Measurements from ENCODE around the gene NPIPA1.
"Not testable (repeated sequence)": the region's sequence is repeated elsewhere in the genome, so short reads cannot be mapped to it uniquely, and the experiment has no call there.

The NPIPA1 gene

DNA sequence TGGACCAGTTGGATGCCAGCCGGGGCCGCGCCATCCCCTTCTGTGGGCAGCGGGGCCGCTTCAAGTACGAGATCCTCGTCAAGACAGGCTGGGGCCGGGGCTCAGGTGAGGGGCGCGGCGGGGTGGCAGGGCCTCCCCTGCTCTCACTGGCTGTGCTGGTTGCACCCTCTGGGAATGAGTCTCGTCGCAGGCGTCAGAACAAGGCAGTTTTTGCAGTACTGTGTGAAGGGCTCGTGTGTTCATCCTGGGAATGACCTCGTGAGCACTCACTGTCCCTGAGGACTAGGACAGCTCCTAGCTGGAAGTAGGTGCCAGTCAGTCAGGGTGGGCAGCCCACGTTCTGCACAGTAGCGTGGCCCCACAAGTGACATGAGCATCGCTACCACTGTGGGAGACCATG lies 6.3 kb upstream of the NPIPA1 start:
- not testable (repeated sequence) for DNase-seq

- DNase-seq: not testable (repeated sequence)
These were observed 4.5 kb upstream of the NPIPA1 start for GRCh38 chr16:14932581-14933375.

DNA sequence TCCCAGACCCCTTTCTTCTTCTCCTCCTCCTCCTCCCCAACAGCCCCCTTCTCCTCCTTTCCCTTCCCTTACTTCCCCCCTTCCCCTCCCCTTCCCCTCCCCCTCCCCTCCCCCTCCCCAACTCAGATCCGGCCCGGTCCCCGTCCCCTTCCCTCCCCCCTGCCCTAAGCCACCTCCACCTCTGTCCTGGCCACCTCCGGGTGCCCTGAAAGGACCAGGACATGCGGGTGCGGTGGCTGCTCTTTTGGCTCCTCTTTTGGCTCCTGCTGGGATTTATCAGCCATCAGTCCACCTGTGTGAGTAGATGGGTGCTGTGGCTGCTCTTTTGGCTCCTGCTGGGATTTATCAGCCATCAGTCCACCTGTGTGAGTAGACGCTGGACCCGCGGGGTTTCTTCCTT lies 751 bp downstream of the NPIPA1 start:
- DNase-seq: not testable (repeated sequence)

GRCh38 chr16:14942686-14943085 lies 5.4 kb downstream of the NPIPA1 start:
- not testable (repeated sequence) for DNase-seq

DNA sequence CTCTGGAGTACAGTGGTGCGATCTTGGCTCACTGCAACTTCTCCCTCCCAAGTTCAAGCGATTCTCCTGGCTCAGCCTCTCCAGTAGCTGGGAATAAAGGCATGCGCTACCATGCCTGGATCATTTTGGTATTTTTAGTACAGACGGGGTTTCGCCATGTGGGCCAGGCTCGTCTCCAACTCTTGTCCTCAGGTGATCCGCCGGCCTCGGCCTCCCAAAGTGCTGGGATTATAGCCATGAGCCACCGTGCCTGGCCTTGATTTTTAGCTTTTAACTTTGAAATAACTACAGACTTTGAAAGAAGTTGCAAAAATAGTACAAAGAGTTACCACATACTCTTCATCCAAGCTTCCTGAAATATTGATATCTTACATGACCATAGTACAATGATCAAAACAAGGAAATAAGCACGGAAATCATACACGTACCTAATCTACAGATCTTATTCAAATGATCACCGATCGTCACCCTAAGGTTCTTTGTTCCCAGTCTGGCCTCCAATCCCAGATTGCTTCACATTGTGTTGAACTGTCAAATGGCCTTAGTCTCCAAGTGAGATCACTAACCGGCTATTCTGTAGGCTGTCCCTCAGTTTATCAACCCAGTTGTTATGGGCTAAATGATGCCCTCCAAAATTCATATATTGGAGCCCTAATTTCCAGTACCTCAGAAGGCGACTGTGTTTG lies 18.4 kb downstream of the NPIPA1 start:
- no peak for DNase-seq

GRCh38 chr16:14957576-14958322 lies 20.5 kb downstream of the NPIPA1 start:
- no peak for DNase-seq

DNA sequence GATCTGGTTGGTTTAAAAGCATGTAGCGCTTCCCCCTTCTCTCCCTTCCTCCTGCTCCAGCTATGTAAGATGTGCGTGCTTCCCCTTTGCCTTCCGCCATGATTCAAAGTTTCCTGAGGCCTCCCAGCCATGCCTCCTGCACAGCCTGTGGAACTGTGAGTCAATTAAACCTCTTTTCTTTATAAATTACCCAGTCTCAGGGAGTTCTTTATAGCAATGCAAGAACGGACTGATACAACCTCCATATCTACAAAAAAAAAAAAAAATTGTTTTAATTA lies 21.0 kb downstream of the NPIPA1 start:
- no peak for DNase-seq

DNA sequence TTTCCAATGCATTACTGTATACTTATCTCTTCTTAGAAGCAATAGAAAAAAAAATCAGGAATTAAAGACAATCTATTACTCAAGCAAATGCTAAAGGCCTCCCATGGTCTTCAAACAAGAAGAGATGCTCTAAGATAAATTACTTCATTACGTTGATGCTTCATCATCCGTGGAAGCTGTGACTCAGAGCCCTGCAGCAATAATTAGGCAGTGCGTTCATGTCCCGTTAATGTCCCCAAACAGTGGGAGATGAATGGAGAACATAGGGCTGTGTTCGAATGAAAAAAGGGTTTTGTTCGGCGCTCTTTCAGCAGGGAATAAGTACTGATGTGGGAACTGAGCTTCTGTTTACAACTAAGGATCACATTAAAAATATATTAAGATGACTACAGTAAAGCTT lies 21.7 kb downstream of the NPIPA1 start:
- no peak for DNase-seq

DNA sequence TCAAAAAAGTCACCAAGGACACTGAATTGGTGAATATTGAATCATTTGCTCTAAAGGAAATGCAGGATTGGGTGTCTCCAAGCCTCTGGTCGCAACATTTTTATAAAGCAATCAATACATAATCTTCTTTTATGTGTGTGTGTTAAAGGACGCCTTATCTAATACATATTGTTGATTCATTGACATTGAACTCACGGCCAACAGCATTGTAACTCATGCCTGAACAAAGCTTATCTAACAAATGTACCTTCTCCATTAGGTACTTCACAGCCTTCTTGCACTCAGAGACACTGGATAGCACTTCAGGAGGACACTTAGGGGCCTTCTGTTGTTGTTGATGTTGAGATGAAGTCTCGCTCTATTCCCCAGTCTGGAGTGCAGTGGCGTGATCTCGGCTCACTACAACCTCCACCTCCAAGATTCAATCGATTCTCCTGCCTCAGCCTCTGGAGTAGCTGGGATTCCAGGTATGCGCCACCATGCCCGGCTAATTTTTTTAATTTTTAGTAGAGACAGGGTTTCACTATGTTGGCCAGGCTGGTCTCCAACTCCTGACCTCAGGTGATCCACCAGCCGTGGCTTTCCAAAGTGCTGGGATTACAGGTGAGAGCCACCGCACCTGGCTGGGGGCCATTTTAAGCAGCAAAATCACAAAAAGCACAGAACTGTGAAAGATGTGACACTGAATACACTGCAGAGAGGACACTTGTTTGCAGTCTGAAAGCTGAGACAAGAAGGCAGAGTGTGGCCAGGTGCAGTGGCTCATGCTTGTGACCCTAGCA lies 24.4 kb downstream of the NPIPA1 start:
- DNase-seq: no peak

DNA sequence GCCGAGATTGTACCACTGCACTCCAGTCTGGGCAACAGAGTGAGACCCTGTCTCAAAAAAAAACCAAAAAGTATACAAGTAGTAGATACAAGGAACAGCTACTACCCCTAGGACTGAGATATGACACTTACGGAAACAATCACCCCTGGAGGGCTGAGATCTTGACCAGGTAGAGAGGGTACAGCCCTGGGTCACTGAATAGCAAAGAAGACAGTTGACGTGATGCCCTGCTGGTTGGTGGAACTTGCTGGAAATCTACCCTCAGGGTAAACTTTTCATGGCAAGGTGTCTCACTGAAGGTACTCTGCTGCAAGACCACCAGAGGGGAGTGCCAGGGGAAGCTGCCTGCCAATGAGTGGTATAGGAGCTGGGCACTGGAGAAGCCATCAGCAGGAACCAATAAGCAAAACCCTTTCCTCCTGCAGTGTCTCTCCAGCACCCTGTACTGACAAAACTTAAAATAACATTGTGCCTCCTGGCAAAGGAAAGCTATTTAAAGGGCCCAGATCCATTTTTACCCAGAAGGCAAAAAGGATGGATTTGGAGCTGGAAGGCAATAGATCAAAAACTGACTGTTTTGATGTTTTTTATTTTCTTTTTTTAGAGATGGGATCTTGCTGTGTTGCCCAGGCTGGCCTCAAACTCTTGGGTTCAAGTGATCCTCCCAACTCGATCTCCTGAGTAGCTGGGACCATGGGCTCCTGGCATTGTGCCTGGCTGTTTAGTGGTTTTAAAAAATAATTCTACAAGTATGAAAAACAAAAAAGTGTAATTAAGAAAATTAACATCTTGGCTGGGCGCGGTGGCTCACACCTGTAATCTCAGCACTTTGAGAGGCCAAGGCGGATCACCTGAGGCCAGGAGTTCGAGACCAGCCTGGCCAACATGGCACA lies 26.3 kb downstream of the NPIPA1 start:
- DNase-seq: no peak

DNA sequence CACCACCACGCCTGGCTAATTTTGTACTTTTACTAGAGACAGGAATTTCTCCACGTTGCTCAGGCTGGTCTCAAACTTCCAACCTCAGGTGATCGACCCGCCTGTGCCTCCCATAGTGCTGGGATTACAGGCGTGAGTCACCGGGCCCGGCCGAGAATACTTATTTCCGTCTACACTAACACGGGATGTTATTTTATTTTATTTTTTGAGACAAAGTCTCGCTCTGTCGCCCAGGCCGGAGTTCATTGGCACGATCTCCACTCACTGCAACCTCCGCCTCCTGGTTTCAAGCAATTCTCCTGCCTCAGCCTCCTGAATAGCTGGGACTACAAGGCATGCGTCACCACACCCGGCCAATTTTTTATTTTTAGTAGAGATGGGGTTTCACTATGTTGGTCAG lies 28.1 kb downstream of the NPIPA1 start:
- DNase-seq: no peak

DNA sequence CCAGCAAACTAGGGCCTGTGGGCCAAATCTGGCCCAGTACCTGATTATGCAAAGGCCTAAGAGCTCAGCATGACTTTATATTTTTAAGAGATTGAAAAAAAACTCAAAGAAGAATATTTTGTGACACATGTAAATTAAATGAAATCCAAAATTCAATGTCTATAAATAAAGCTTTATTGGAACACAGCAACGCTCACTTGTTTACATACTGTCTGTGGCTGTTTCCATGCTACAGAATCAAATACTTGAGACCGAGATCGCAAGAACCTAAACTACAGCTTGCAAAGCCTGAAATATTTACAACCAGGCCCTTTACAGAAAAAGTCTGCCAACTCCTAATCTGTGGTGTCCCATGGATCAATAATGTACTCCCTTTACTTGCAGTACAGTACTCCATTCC lies 32.6 kb downstream of the NPIPA1 start:
- DNase-seq: not testable (repeated sequence)

GRCh38 chr16:14971621-14972228 lies 34.5 kb downstream of the NPIPA1 start:
- not testable (repeated sequence) for DNase-seq

- not testable (repeated sequence) for DNase-seq
These were observed 36.6 kb downstream of the NPIPA1 start for GRCh38 chr16:14973785-14974322.

GRCh38 chr16:14974331-14974655 lies 37.0 kb downstream of the NPIPA1 start:
- not testable (repeated sequence) for DNase-seq

- peak; percentile 33 to 64 for DNase-seq
These were observed 37.6 kb downstream of the NPIPA1 start, which contains the start of gene PDXDC1 for GRCh38 chr16:14974656-14975417. TSS of gene PDXDC1 (plus strand) at chr16:14975026. CDS start at chr16:14975200, 174 bp downstream.

GRCh38 chr16:14975418-14976194 lies 38.4 kb downstream of the NPIPA1 start:
- not testable (repeated sequence) for DNase-seq

- DNase-seq: not testable (repeated sequence)
These were observed 39.9 kb downstream of the NPIPA1 start for GRCh38 chr16:14976971-14977736.

DNA sequence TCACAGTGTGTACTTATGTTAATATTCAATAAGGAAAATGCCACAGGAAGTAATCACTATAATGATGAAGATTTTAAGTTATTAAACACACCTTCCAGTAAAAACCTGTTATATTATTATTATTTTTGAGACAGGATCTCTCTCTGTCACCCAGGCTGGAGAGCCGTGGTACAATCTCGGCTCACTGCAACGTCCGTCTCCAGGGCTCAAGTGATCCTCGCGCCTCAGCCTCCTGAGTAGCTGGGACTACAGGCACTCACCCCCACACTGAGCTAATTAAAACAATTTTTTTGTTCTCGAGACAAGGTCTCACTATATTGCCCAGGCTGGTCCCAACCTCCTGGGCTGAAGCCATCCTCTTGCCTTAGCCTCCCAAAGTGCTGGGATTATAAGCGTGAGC lies 41.0 kb downstream of the NPIPA1 start:
- not testable (repeated sequence) for DNase-seq

Data from SW 1271 (cell line).